Activated CD8-positive, alpha-beta memory T cell treated with anti-CD3 and anti-CD28 coated beads, Interleukin-2, amount 50 U/mL, for 24 hours (primary cell): Measurements from ENCODE around the gene SCUBE2.
"Not testable (repeated sequence)": the region's sequence is repeated elsewhere in the genome, so short reads cannot be mapped to it uniquely, and the experiment has no call there.

Source experiments
- DNase-seq: peaks from one replicate; pipeline ENCODE4 v3.0.0-alpha.2; 2020; ENCODE audit errors: extremely low read depth

SCUBE2 gene

DNA sequence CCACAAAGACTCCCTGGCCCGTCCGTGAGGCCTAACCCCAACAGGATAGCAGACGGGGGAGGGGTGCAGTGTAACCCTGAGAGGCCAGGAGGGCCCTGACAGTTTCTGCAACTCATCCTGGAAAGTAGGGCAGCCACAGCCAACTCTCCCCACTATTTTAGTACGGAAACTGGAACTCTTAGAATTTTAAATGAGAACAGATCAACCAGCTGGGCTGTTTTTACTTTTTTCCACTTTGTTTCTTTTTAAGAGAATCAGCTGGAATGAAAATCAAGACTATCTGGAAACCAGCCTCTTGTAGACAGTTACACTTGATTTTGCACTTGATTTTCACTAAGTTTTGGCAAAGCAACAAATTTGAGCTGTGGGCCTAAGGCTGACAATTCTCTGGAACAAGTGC is 44.9 kb downstream of the SCUBE2 start:
- no peak for DNase-seq

DNA sequence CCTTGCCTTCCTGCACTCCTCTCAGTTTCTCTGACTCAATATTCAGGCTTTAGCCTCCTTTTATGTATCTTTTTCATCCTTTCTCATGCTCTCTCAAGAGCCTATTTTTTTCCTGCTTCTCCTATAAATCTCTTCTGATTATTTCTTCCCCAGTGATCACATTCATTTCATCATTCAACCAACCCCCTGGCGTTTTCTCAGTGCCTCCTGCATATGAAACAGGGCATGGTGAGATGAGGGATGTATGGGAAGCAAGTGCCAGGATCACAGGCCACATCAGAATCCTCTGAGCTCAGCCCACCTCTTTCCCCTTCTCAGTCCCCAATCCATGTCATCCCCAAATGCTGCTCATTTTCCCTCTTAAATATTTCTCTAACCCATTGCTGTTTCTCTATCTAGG is 48.9 kb downstream of the SCUBE2 start:
- no peak for DNase-seq

DNA sequence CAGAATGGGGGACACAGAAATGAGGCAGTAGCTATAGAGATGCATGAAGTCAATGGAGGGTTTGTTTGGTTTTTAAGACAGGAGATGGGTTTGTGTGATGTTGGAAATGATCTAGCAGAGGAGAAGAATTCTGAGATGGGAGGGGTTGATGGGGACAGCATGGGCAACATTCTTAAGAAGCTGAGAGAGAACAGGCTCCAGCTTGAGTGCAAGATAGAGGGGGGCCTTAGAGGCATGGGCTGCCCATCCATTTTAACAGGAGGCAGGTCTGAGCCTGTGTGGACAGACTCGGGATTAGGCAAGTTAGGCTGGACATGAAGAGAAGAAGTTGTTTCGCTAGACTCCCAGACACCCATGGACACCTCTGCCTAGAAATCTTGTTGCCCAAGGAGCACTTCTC is 49.7 kb downstream of the SCUBE2 start:
- no peak for DNase-seq

- no peak for DNase-seq
These were observed 51.0 kb downstream of the SCUBE2 start for GRCh38 chr11:9040410-9040809.

DNA sequence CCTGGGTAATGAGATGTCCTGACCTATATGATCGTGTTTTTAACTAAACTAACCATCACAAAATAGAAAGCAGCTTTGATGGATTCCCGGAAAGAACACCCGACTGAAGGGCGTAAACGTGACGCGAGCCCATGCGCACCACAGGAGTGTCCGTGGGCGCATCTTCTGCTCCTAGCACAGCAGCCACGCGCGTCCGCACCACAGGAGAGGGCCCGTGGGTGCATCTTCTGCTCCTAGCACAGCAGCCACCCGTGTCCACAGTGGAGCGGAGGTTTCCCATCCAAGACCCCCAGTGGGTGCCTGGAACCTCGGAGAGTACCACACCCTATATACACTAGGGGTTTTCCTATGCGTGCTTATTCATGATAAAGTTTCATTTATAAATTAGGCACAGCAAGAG is 51.5 kb downstream of the SCUBE2 start:
- no peak for DNase-seq

DNA sequence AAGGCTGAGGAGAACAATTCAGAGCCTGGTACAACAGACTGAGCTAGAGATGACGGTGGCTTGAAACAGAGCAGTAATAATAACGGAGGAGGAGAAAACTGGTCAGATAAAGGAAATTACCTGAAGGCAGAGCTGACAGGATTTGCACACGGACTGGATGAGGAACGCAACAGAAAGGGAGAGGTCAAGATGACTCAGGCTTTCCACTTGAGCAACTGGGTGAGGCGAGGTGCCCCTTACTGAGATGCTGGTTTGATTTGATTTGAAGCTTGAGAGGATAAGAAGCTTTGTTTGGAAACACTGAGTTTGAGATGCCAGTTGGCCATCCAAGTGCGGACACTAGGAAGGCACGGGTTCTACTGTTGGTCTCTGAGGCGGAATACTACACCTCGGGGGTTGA is 52.2 kb downstream of the SCUBE2 start:
- no peak for DNase-seq

DNA sequence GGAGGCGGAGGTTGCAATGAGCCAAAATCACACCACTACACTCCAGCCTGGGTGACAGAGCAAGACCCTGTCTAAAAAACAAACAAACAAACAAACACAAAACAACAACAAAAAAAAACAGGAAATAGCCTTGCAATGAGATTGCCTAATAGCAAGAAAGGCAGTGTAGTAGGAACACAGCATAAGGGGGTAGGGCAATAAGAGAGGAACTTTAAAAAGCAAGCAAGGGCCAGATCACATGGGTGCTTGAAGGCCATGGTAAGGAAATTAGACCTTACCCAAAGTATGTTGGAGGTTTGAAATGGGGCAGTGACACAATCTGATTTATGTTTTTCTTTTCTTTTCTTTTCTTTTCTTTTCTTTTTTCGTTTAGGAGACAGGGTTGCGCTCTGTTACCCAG is 52.9 kb downstream of the SCUBE2 start:
- DNase-seq: no peak

- DNase-seq: no peak
These were observed 53.4 kb downstream of the SCUBE2 start for GRCh38 chr11:9037963-9038362.

- DNase-seq: no peak
These were observed 54.2 kb downstream of the SCUBE2 start for GRCh38 chr11:9037046-9037780.

DNA sequence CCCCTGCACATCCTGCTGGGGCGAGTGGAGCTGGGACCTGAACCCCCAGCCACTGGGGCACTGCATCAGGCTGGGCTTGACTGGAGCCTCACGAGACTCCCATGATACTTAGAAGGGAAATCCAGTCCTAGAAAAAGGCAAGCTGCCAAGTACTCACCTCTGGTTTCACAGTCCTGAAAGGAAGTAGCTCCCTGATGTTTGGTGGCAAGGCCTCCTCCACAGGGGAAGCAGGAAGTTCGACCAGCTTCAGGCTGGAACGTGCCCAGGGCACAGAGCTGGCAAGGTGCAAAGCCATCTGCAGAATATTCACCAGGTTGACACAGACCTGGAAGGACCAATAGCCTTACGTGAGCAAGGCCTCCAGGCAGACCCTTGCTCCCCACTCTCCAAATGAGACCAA is 60.8 kb downstream of the SCUBE2 start:
- no peak for DNase-seq

DNA sequence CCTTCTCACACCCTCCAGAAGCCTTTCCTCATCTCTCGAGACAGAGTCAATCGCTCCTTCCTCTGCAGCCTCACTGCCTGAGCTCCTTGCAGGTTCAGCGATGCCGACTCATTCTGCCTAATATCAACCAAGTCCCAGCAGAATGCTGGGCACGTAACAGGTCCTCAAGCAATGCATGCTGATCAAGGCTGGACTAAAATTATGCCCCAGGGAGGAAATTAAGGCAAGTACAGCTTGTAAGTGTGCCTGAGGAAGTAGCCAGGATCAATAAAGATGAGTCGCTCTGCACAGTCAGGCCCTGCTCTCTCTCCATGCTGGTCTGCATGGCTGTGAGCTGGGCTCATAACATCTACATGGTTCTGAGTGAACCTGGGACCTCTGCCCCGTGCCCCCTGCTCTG is 62.0 kb downstream of the SCUBE2 start:
- DNase-seq: no peak

- no peak for DNase-seq
These were observed 62.8 kb downstream of the SCUBE2 start for GRCh38 chr11:9028581-9028980.

DNA sequence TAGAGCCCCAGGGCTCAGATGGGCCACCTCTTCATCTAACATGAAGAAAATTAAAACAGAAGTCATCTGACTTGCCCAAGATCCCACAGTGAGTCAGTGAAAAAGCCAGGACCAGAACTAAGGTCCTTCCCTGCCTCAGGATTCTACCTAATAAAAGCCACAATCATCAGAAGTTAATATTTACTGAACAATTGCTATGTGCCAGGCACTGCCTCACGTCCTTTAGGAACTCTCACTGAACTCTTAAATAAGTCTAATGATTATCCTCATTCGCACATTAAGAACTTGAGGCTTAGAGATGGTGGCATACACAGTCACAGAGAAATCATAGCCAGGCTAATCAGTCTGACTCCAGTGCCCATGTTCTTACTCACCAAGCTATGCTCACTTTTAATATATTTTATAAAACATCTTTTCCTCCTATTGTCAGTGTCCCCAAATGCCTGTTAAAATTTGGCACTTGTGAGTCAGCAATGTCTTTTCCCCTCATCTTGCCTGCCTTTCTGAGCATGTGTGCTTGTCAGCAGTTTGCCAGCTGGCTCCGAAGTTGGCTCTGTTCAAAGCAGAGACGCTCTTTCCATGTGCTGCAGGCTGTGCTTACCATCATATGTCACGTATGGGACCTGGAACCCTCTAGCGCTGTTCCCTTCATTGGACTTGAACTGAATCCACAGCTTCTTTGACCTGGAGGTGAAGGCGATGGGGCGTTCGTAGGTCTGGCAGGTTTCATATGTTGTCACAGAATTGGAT is 66.1 kb downstream of the SCUBE2 start:
- DNase-seq: no peak

- DNase-seq: no peak
These were observed 68.3 kb downstream of the SCUBE2 start for GRCh38 chr11:9022961-9023680.

DNA sequence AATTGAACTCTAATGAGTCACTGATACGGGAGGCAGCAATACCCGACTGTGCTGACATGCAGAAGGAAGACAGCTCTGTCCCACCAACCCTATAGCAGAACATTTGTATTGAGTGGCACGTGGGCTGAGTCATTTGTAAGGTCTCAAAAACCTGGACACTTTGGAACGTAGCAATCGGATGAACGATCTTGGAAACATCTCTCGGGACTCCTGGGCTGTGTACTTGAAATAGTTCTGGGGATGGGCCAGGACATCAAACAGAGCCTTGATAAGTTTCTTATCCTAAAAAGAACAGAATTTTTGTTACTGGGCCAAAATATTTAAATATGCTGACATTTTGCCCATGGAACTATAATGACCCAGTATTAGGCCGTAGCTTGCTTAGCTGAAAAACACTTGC is 70.5 kb downstream of the SCUBE2 start:
- DNase-seq: no peak

DNA sequence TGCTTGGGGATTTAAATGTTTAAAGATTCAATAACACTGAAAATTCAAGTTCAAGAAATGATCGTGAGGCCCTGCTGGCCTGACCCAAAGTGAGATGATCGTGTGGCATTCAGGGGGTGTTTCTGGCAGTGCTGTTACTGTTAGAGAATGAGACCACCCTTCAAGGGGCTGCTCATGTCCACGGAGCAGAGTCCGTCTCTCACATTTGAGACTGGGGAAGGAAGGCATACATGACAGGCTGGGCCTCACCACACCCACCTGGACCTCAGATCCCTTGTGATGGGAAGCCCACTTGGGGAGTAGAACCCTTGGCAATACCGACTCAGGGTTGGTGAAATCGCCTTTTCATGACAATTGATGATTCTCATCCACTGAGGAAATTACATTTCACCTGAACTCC is 71.5 kb downstream of the SCUBE2 start:
- DNase-seq: no peak

GRCh38 chr11:9017773-9018172 is 73.6 kb downstream of the SCUBE2 start:
- DNase-seq: no peak

DNA sequence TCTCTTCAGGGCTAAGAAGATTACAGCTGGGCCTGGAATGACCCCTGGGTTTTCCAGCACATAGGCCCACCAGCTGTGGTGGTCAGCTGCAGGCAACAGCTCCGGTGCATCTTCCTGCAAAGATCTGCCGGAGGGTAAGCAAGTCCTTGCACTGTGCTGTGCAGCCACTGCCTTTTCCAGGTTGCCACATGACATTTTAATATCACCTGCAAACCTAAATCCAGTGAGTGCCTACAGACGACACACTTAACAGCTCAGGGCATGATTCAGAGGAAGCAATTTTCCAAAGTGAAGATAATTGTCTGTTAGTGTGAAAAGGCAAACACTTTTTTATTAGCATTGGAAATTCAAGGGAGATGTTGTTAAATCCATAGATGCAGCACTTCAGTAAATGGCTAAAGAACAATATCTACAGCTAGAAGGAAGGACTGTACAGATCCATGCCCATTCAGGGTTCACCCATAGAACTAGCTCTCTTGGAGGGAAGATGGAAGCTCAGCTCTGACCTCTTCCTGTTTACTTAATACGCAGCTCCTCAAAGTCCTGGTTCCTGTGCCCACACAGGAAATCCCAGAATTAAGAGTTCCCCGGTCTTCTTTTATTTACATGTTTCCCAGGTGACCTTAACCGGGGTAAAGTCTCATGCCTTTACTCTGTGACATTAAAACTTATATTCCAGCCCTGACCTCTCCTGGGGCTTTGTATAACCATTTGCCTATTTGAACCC is 74.3 kb downstream of the SCUBE2 start:
- DNase-seq: no peak

GRCh38 chr11:9015677-9016076 is 75.7 kb downstream of the SCUBE2 start:
- peak; percentile 26 for DNase-seq

GRCh38 chr11:9014826-9015225 is 76.6 kb downstream of the SCUBE2 start:
- no peak for DNase-seq

GRCh38 chr11:9013373-9013772 is 78.0 kb downstream of the SCUBE2 start:
- DNase-seq: no peak

- not testable (repeated sequence) for DNase-seq
These were observed 81.9 kb downstream of the SCUBE2 start for GRCh38 chr11:9009538-9009937.
